ENCODE data around the gene STX7.

DNA sequence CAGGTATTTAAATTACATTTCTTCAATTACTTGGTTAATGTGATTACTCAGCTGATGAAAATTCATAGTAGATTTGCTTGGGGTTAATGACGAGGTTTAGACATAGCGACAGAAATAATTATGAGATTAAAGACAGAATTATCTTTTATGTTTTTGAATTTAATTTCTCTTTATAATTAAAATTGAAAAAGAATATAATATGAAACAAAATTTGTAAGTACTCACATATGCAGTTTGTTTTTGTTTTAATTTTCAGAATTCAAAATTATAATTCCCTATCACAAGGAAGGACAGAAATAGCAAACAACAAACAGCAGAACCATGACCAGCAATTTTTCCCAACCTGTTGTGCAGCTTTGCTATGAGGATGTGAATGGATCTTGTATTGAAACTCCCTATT is 39.5 kb upstream of the STX7 start, which contains the start of gene TAAR8:
- no peak for TF ChIP-seq EZH2phosphoT487 (IDR thresholded peaks at IDR 0.05; ENCODE audit: insufficient read depth, low read depth)
- TF ChIP-seq EZH2 (IDR thresholded peaks at IDR 0.05; ENCODE audit: insufficient read depth, poor library complexity, severe bottlenecking): no peak

All from GM23248 (cell line).